Aorta (tissue), 5 donors: ENCODE results near the gene WDFY4. TPM values are rescaled to one million over a fixed set of nuclear protein-coding genes. Genes with fewer than 3 reads are reported as not detected.

Source experiments
- ATAC-seq: fragments of 200-7000 bp; cut with Tn5 transposase; one replicate; pipeline ENCODE4 v1.9.1; 2022; ENCODE audit warnings: moderate library complexity; ENCODE audit not compliant: low FRiP score
- DNase-seq, 2 donors: peaks; one replicate each; pipeline ENCODE4 v3.0.0-alpha.2; 2020
- H3K27ac ChIP-seq, 2 donors: one replicate each; pipeline ENCODE4 v1.5.1; 2013; ENCODE audit warnings: low read length in 2 of 2, mild to moderate bottlenecking in 2 of 2, moderate library complexity in 2 of 2, control low read depth in 1 of 2, inconsistent platforms in 1 of 2, low read depth in 1 of 2
- H3K27me3 ChIP-seq, 2 donors: one replicate each; pipeline ENCODE4 v1.6.1; 2013; ENCODE audit warnings: control low read depth in 1 of 2, low read length in 1 of 2, mild to moderate bottlenecking in 1 of 2, moderate library complexity in 1 of 2; ENCODE audit not compliant: insufficient read depth in 2 of 2, control insufficient read depth in 1 of 2
- H3K36me3 ChIP-seq, 2 donors: one replicate each; pipeline ENCODE4 v1.6.1; 2013; ENCODE audit warnings: control low read depth in 1 of 2, low read length in 1 of 2, mild to moderate bottlenecking in 1 of 2; ENCODE audit not compliant: insufficient read depth in 2 of 2, control insufficient read depth in 1 of 2
- H3K4me1 ChIP-seq, 2 donors: one replicate each; pipeline ENCODE4 v1.6.1; 2013; ENCODE audit warnings: low read length in 2 of 2, control low read depth in 1 of 2, mild to moderate bottlenecking in 1 of 2, moderate library complexity in 1 of 2; ENCODE audit not compliant: insufficient read depth in 2 of 2, control insufficient read depth in 1 of 2
- H3K4me3 ChIP-seq, 2 donors: one replicate each; pipeline ENCODE4 v1.5.1; 2013; ENCODE audit warnings: low read length in 2 of 2, control low read depth in 1 of 2, mild to moderate bottlenecking in 1 of 2
- H3K9me3 ChIP-seq: one replicate; pipeline ENCODE4 v1.6.1; 2013; ENCODE audit warnings: mild to moderate bottlenecking, low read length; ENCODE audit not compliant: control insufficient read depth
- WGBS, 2 donors: extraction: QIAGEN DNeasy Blood & Tissue Kit; methylation state at CpG; one replicate each; pipeline ENCODE4 v1.1.7; 2013; 5-methylcytosine and 5-hydroxymethylcytosine counted together
- intact Hi-C, 2 donors: fragments of 100-400 bp; cut with DNase I; formaldehyde crosslinking; loops; one replicate each; pipeline versions ENCODE4 v1.14.2 to v1.15.0; 2022
- polyA plus RNA-seq, 2 donors: library from polyadenylated mRNA; stranded (reverse); fragments of 200-250 nt; gene quantifications; one replicate each; pipeline ENCODE4 v1.2.3, GENCODE V29; 2013
- total RNA-seq, 2 donors: library from RNA; stranded (reverse); fragmentation: NEBNext Ultra II Directional; extraction: Animal tissue kit (Norgen Biotek cat#: 25700); gene quantifications; one replicate each; pipeline ENCODE4 v1.2.1, GENCODE V29; 2021
- donor health status: healthy with polysubstance abuse.
- donor health status: Bipolar disorder and iron deficiency.
- donor health status: DM: no; HTN: no; CAD: no.
- donor health status: DM: no; HTN: no; CAD: no.
- donor health status: DM: yes; HTN: yes; CAD: no.

The WDFY4 gene
- total and polyA plus RNA-seq, 4 donors = 0.54 to 15.0 (median 4.6) TPM

GRCh38 chr10:48765039-48765438, 80.4 kb downstream of the WDFY4 start:
- DNase-seq (no peak), ATAC-seq (no peak)
- Histone ChIP-seq H3K27ac (no peak overlapping the region), H3K4me1 (no peaks in the 10 kb centered on the region), H3K27me3 (no peaks in the 10 kb centered on the region), H3K9me3 (no peaks in the 10 kb centered on the region), H3K4me3 (no peak overlapping the region), H3K36me3 (no peaks in the 10 kb centered on the region)
- intact Hi-C loops = no loop called here
- WGBS, 2 donors = 98 to 100% methylated on average over 1 of the region's 1 CpG

GRCh38 chr10:48765527-48765926, 80.9 kb downstream of the WDFY4 start:
- DNase-seq (no peak), ATAC-seq (no peak)
- no peaks in the 10 kb centered on the region for H3K27me3 ChIP-seq
- no peak overlapping the region for H3K4me3 ChIP-seq
- H3K4me1 ChIP-seq = no peaks in the 10 kb centered on the region
- H3K9me3 ChIP-seq = no peaks in the 10 kb centered on the region
- H3K36me3 ChIP-seq = no peaks in the 10 kb centered on the region
- intact Hi-C loops = no loop called here
- no peak overlapping the region for H3K27ac ChIP-seq
- WGBS, 2 donors = 89 to 96% methylated on average over 4 of the region's 4 CpGs

GRCh38 chr10:48767373-48768143, 82.9 kb downstream of the WDFY4 start:
- no peaks in the 10 kb centered on the region for H3K27me3 ChIP-seq
- intact Hi-C loops = no loop called here
- ATAC-seq = no peak
- WGBS, 2 donors = 93 to 95% methylated on average over 4 of the region's 4 CpGs
- no peak for DNase-seq
- no peaks in the 10 kb centered on the region for H3K9me3 ChIP-seq
- no peak overlapping the region for H3K27ac ChIP-seq
- H3K36me3 ChIP-seq = no peaks in the 10 kb centered on the region
- H3K4me3 ChIP-seq = no peak overlapping the region
- no peaks in the 10 kb centered on the region for H3K4me1 ChIP-seq

GRCh38 chr10:48768144-48768766, 83.6 kb downstream of the WDFY4 start:
- intact Hi-C loops = no loop called here
- H3K4me3 ChIP-seq = no peak overlapping the region
- H3K9me3 ChIP-seq = no peaks in the 10 kb centered on the region
- no peak for DNase-seq
- H3K27ac ChIP-seq = no peak overlapping the region
- WGBS, 2 donors = 90 to 95% methylated on average over 14 of the region's 14 CpGs
- no peaks in the 10 kb centered on the region for H3K36me3 ChIP-seq
- H3K27me3 ChIP-seq = no peaks in the 10 kb centered on the region
- H3K4me1 ChIP-seq = no peaks in the 10 kb centered on the region
- ATAC-seq = no peak

GRCh38 chr10:48768926-48769325, 84.3 kb downstream of the WDFY4 start:
- intact Hi-C loops = no loop called here
- 93% methylated on average over 4 of the region's 4 CpGs for WGBS, 2 donors

GRCh38 chr10:48769706-48770435, 85.2 kb downstream of the WDFY4 start:
- H3K36me3 ChIP-seq = no peaks in the 10 kb centered on the region
- intact Hi-C loops = no loop called here
- WGBS, 2 donors = 93 to 95% methylated on average over 15 of the region's 15 CpGs
- ATAC-seq (no peak), DNase-seq (no peak)
- H3K27ac ChIP-seq = no peak overlapping the region
- H3K27me3 ChIP-seq = no peaks in the 10 kb centered on the region
- no peak overlapping the region for H3K4me3 ChIP-seq
- no peaks in the 10 kb centered on the region for H3K4me1 ChIP-seq
- no peaks in the 10 kb centered on the region for H3K9me3 ChIP-seq

More at GRCh38 chr10:48768926-48769325, 84.3 kb downstream of the WDFY4 start:
- DNase-seq (no peak), ATAC-seq (no peak)
- Histone ChIP-seq H3K27ac (no peak overlapping the region), H3K4me3 (no peak overlapping the region), H3K27me3 (no peaks in the 10 kb centered on the region), H3K9me3 (no peaks in the 10 kb centered on the region), H3K36me3 (no peaks in the 10 kb centered on the region), H3K4me1 (no peaks in the 10 kb centered on the region)

GRCh38 chr10:48770561-48771089, 86.0 kb downstream of the WDFY4 start:
- no peak for DNase-seq
- Histone ChIP-seq H3K4me1 (no peaks in the 10 kb centered on the region), H3K27me3 (no peaks in the 10 kb centered on the region), H3K4me3 (no peak overlapping the region), H3K9me3 (no peaks in the 10 kb centered on the region), H3K27ac (no peak overlapping the region), H3K36me3 (no peaks in the 10 kb centered on the region)
- intact Hi-C loops = no loop called here
- 77 to 85% methylated on average over 1 of the region's 1 CpG for WGBS, 2 donors
- no peak for ATAC-seq

GRCh38 chr10:48771234-48771633, 86.6 kb downstream of the WDFY4 start:
- no peaks in the 10 kb centered on the region for H3K27me3 ChIP-seq
- H3K4me3 ChIP-seq = no peak overlapping the region
- H3K36me3 ChIP-seq = no peaks in the 10 kb centered on the region
- no peak overlapping the region for H3K27ac ChIP-seq
- no peaks in the 10 kb centered on the region for H3K9me3 ChIP-seq
- no peak for DNase-seq
- no peaks in the 10 kb centered on the region for H3K4me1 ChIP-seq
- intact Hi-C loops = no loop called here
- no peak for ATAC-seq
- WGBS, 2 donors = 92 to 94% methylated on average over 4 of the region's 4 CpGs
